Limb (tissue), 2 donors: Measurements from ENCODE around the gene PRRT4.

Experiments
- DNase-seq, 2 donors: peaks; one replicate each; pipeline ENCODE4 v3.0.0-alpha.2; 2016; ENCODE audit errors: extremely low spot score in 2 of 2

The PRRT4 gene

GRCh38 chr7:128361411-128362379 lies at the start of gene PRRT4:
TSS of gene PRRT4 (minus strand) at chr7:128361690.
- DNase-seq = peak in 1 of 2 donors; percentile 70

- DNase-seq = no peak
These were observed 48.9 kb upstream of the PRRT4 start for GRCh38 chr7:128410451-128410753.

- peak; percentile 55 to 90 for DNase-seq
These were observed 48.3 kb upstream of the PRRT4 start, which contains the start of gene IMPDH1 for GRCh38 chr7:128409596-128410450. TSS of gene IMPDH1 (minus strand) at chr7:128409982. CDS start at chr7:128409901, 81 bp downstream.

- DNase-seq = peak in 1 of 2 donors; percentile 52
These were observed 47.5 kb upstream of the PRRT4 start for GRCh38 chr7:128408709-128409595.

GRCh38 chr7:128407751-128408708 lies 46.5 kb upstream of the PRRT4 start:
- DNase-seq = peak in 1 of 2 donors; percentile 39

- DNase-seq = peak in 1 of 2 donors; percentile 29
These were observed 45.7 kb upstream of the PRRT4 start for GRCh38 chr7:128407233-128407589.

GRCh38 chr7:128406314-128407232 lies 45.1 kb upstream of the PRRT4 start:
- no peak for DNase-seq

GRCh38 chr7:128405471-128406313 lies 44.2 kb upstream of the PRRT4 start:
- peak in 1 of 2 donors; percentile 76 for DNase-seq

- DNase-seq = peak in 1 of 2 donors; percentile 36
These were observed 43.5 kb upstream of the PRRT4 start for GRCh38 chr7:128404886-128405470.

- no peak for DNase-seq
These were observed 42.7 kb upstream of the PRRT4 start for GRCh38 chr7:128404143-128404681.

- DNase-seq = no peak
These were observed 42.2 kb upstream of the PRRT4 start for GRCh38 chr7:128403676-128404075.

- DNase-seq = no peak
These were observed 40.9 kb upstream of the PRRT4 start for GRCh38 chr7:128402356-128402755.

GRCh38 chr7:128400566-128400965 lies 39.1 kb upstream of the PRRT4 start:
- no peak for DNase-seq

GRCh38 chr7:128399991-128400390 lies 38.5 kb upstream of the PRRT4 start:
- no peak for DNase-seq

GRCh38 chr7:128398841-128399135 lies 37.3 kb upstream of the PRRT4 start:
- no peak for DNase-seq

GRCh38 chr7:128398016-128398840 lies 36.7 kb upstream of the PRRT4 start:
- peak in 1 of 2 donors; percentile 72 for DNase-seq

- DNase-seq = no peak
These were observed 34.9 kb upstream of the PRRT4 start for GRCh38 chr7:128396357-128396756.
